Natural killer cell (primary cell): Measurements from ENCODE around the gene MYOF. TPM values are rescaled to one million over a fixed set of nuclear protein-coding genes. Genes with fewer than 3 reads are reported as not detected.
"Not testable (repeated sequence)": the region's sequence is repeated elsewhere in the genome, so short reads cannot be mapped to it uniquely, and the experiment has no call there.

ENCODE experiments used
- ATAC-seq, 3 donors: fragments of 150-1000 bp in 2 of 3; fragments of 200-7000 bp in 1 of 3; cut with Tn5 transposase; 1 replicate in 1 of 3; 2 replicates in 2 of 3; pipeline ENCODE4 v1.10.0; 2021; ENCODE audit warnings: mild to moderate bottlenecking in 2 of 3, moderate library complexity in 2 of 3
- DNase-seq, 2 donors: peaks; one replicate each; pipeline versions ENCODE4 v3.0.0 to v3.0.0-alpha.2; 2013 to 2021; ENCODE audit warnings: mixed read lengths in 1 of 2
- H3K27ac ChIP-seq: one replicate; pipeline ENCODE4 v1.5.1; 2013; ENCODE audit warnings: mild to moderate bottlenecking, low read length
- H3K27me3 ChIP-seq: one replicate; pipeline ENCODE4 v1.6.1; 2013; ENCODE audit warnings: low read length; ENCODE audit not compliant: control insufficient read depth, insufficient read depth
- H3K36me3 ChIP-seq: one replicate; pipeline ENCODE4 v1.6.1; 2013; ENCODE audit warnings: low read length; ENCODE audit not compliant: control insufficient read depth, insufficient read depth
- H3K4me1 ChIP-seq: one replicate; pipeline ENCODE4 v1.6.1; 2013; ENCODE audit warnings: low read length; ENCODE audit not compliant: control insufficient read depth, insufficient read depth
- H3K4me3 ChIP-seq: one replicate; pipeline ENCODE4 v1.5.1; 2013; ENCODE audit warnings: low read length
- H3K9me3 ChIP-seq: one replicate; pipeline ENCODE4 v1.6.1; 2013; ENCODE audit warnings: low read length; ENCODE audit not compliant: control insufficient read depth, insufficient read depth
- H3K27ac Mint-ChIP-seq, 2 donors: one replicate each; pipeline ENCODE4 v1.8.0; 2022; ENCODE audit warnings: mild to moderate bottlenecking in 2 of 2, mixed read lengths in 2 of 2, moderate library complexity in 1 of 2
- H3K27me3 Mint-ChIP-seq, 2 donors: one replicate each; pipeline ENCODE4 v1.8.0; 2022; ENCODE audit warnings: low read depth in 2 of 2, mixed read lengths in 2 of 2
- H3K36me3 Mint-ChIP-seq: one replicate; pipeline ENCODE4 v1.8.0; 2022; ENCODE audit warnings: mixed read lengths
- H3K4me1 Mint-ChIP-seq, 2 donors: one replicate each; pipeline ENCODE4 v1.8.0; 2022; ENCODE audit warnings: mixed read lengths in 2 of 2
- H3K4me3 Mint-ChIP-seq: one replicate; pipeline ENCODE4 v1.8.0; 2022; ENCODE audit warnings: mild to moderate bottlenecking, moderate library complexity, mixed read lengths
- H3K9me3 Mint-ChIP-seq, 2 donors: one replicate each; pipeline ENCODE4 v1.8.0; 2022; ENCODE audit warnings: mixed read lengths in 2 of 2
- WGBS: methylation state at CpG from one replicate; pipeline ENCODE4 v1.1.7; 2013; ENCODE audit warnings: missing lambda C conversion rate; ENCODE audit not compliant: insufficient coverage; 5-methylcytosine and 5-hydroxymethylcytosine counted together
- intact Hi-C: fragments of 100-400 bp; cut with micrococcal nuclease; formaldehyde crosslinking; loops from one replicate; pipeline ENCODE4 v1.14.2; 2022
- total RNA-seq, 4 donors: library from RNA; stranded (reverse); fragments of 120-200 nt in 1 of 4; gene quantifications; one replicate each; pipeline versions ENCODE4 v1.2.3 to v1.2.4, GENCODE V29; 2013 to 2022
- TF ChIP-seq, protein P1 (sequence below): fragments of 200-600 bp; IDR thresholded peaks from one replicate; pipeline ENCODE4 v1.8.0; 2022; ENCODE audit warnings: antibody characterized with exemption

MYOF gene
- total RNA-seq, 3 donors from 2014 or later (not counting 1 experiment from before 2014, with no cell fraction given) = 2.0 to 9.7 (median 2.9) TPM

DNA sequence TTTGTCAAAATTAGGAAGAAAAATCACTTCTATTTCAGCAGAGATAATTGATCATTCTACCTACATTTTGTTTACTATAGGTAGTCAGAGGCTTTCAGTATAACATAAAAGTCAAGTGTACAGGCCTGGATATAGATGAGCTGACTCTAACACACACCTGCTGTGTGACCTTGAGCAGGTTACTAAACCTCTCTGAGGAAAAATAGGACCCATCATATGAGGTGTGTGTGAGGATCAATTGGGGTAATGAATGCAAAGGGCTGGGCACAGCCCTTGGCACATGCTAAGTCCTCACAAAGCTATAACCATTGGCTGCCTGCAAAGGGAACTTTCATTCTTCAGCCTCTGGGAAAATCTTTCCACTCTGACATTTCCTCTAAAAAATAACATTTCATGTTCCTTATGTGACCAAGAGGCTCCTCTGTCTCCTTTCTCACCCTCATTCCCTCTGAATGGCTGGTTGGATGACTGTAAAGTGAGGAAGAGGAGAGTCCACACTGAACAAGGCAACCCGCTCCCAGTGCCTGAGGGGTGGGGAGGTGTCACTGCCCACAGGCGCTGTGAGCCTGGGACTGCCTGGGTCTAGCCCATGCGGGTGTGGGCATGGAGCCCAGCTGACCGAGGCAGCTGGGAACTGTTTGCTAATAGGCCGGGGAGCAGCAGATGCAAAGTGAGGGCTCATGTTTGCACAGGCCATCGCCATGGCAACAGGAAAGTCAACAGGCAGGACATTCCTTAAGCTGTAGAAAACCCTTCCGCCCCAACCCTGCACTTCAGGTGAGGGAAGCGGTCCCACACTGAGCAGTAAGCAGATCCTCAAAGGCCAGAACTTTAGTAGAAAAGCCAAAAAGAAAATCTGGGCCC, 36.8 kb downstream of the MYOF start:
- Mint-ChIP-seq H3K27ac (no peak overlapping the region), H3K4me3 (no peak overlapping the region), H3K36me3 (no peaks in the 10 kb centered on the region), H3K27me3 (peaks cover 0 to 6% of the 10 kb centered on the region in 2 donors), H3K4me1 (no peaks in the 10 kb centered on the region), H3K9me3 (no peaks in the 10 kb centered on the region)
- 72% methylated on average over 8 of the region's 8 CpGs for WGBS
- H3K27me3 ChIP-seq = no peaks in the 10 kb centered on the region
- intact Hi-C loops = no loop called here
- no peaks in the 10 kb centered on the region for H3K36me3 ChIP-seq
- H3K9me3 ChIP-seq = no peaks in the 10 kb centered on the region
- H3K4me3 ChIP-seq = no peak overlapping the region
- DNase-seq (no peak), ATAC-seq (no peak)
- no peak overlapping the region for H3K27ac ChIP-seq
- TF ChIP-seq, protein P1, sequence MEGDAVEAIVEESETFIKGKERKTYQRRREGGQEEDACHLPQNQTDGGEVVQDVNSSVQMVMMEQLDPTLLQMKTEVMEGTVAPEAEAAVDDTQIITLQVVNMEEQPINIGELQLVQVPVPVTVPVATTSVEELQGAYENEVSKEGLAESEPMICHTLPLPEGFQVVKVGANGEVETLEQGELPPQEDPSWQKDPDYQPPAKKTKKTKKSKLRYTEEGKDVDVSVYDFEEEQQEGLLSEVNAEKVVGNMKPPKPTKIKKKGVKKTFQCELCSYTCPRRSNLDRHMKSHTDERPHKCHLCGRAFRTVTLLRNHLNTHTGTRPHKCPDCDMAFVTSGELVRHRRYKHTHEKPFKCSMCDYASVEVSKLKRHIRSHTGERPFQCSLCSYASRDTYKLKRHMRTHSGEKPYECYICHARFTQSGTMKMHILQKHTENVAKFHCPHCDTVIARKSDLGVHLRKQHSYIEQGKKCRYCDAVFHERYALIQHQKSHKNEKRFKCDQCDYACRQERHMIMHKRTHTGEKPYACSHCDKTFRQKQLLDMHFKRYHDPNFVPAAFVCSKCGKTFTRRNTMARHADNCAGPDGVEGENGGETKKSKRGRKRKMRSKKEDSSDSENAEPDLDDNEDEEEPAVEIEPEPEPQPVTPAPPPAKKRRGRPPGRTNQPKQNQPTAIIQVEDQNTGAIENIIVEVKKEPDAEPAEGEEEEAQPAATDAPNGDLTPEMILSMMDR = no peak
- H3K4me1 ChIP-seq = no peaks in the 10 kb centered on the region

DNA sequence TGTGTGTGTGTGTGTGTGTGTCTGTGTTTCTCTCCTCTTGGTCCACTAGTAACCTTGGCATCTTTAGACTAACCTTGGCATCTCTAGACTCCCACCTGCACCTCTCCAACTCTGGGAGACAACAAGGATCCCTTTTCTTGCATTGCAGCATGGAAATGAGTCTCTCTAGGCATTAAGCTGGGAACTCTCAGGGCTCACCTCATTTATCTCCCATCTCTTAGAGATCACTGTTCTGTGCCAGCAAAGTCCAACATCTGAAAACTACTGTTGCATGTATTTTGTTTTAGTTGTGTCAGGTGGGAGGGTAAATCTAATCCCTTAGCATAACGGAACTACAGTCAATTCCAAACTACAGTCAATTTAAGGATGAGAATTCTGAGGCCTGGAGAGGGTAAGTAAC, 38.7 kb downstream of the MYOF start:
- Histone ChIP-seq H3K9me3 (no peaks in the 10 kb centered on the region), H3K4me3 (no peak overlapping the region), H3K36me3 (no peaks in the 10 kb centered on the region), H3K27ac (no peak overlapping the region), H3K27me3 (no peaks in the 10 kb centered on the region), H3K4me1 (no peaks in the 10 kb centered on the region)
- Mint-ChIP-seq H3K27ac (no peak overlapping the region), H3K9me3 (no peaks in the 10 kb centered on the region), H3K36me3 (no peaks in the 10 kb centered on the region), H3K27me3 (peaks cover 0 to 6% of the 10 kb centered on the region in 2 donors), H3K4me3 (no peak overlapping the region), H3K4me1 (no peaks in the 10 kb centered on the region)
- intact Hi-C loops = no loop called here
- ATAC-seq (no peak), DNase-seq (no peak)
- TF ChIP-seq, protein P1 = no peak
- no CpG with 5 or more reads among the region's 1 CpG for WGBS

DNA sequence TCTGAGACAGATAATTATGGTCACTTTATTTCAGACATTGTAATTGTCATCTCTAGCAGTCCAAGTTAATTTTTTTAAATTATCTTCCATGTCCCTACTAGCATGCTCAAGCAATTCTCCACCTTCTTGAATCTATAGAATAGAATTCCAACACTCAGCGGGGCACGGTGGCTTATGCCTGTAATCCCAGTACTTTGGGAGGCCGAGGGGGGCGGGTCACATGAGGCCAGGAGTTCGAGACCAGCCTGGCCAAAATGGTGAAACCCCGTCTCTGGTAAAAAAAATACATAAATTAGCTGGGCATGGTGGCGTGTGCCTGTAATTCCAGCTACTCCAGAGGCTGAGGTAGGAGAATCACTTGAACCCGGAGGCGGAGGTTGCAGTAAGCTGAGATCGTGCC, 39.4 kb downstream of the MYOF start:
- H3K27me3 ChIP-seq, H3K9me3 Mint-ChIP-seq, H3K36me3 ChIP-seq, ATAC-seq, DNase-seq, H3K36me3 Mint-ChIP-seq, H3K4me3 Mint-ChIP-seq, H3K9me3 ChIP-seq, intact Hi-C loops, H3K4me3 ChIP-seq, H3K4me1 ChIP-seq, H3K27ac ChIP-seq, H3K4me1 Mint-ChIP-seq, H3K27ac Mint-ChIP-seq: not testable (repeated sequence)
- peaks cover 0 to 11% of the 10 kb centered on the region in 2 donors for H3K27me3 Mint-ChIP-seq
- WGBS = 92% methylated on average over 9 of the region's 10 CpGs

DNA sequence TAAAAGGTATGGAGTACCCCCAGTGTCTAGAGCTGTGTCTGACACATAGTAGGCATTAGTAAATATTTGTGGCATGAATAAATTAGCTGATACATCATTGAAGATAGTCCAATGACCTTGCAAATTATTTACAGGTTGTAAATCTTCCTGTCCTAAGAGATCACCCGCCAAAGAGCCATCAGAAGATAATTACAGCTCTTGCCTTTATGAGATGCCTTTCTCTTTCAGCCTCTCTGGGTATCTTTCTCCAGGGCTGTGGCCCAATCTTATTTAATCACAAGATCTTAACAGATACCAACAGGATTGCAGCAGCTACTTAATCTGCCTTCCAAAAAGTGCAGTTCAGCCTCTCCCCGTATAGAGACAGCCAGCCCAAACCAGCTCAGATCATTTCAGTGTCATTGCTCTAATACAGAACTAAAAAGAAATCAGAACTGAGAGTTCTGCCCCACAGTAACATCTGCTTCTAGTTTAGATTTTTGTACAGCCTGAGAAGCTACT, 41.5 kb downstream of the MYOF start:
- intact Hi-C loops = no loop called here
- Mint-ChIP-seq H3K4me1 (no peaks in the 10 kb centered on the region), H3K36me3 (no peaks in the 10 kb centered on the region), H3K27me3 (peaks cover 0 to 11% of the 10 kb centered on the region in 2 donors), H3K27ac (no peak overlapping the region), H3K4me3 (no peak overlapping the region), H3K9me3 (no peaks in the 10 kb centered on the region)
- Histone ChIP-seq H3K27me3 (no peaks in the 10 kb centered on the region), H3K36me3 (no peaks in the 10 kb centered on the region), H3K4me3 (no peak overlapping the region), H3K9me3 (no peaks in the 10 kb centered on the region), H3K4me1 (peaks cover 4% of the 10 kb centered on the region), H3K27ac (no peak overlapping the region)
- 92% methylated on average over 2 of the region's 2 CpGs for WGBS
- ATAC-seq = no peak
- no peak for DNase-seq
- TF ChIP-seq, protein P1 = no peak
